ENCODE measurements around the gene RSPO4. TPM values are rescaled to one million over a fixed set of nuclear protein-coding genes. Genes with fewer than 3 reads are reported as not detected.

RSPO4 gene
- total RNA-seq, 2 donors from 2014 or later, result not detected

- Histone ChIP-seq H3K4me1 (no peaks in the 10 kb centered on the region), H3K36me3 (replicated peaks in 1 of 2; ENCODE audit: insufficient read depth in 1 of 2, low read depth in 2 of 2) (no peaks in the 10 kb centered on the region), H3K27ac (no peak overlapping the region), H3K27me3 (peaks cover 0 to 4% of the 10 kb centered on the region in 2 donors), H3K9me3 (no peaks in the 10 kb centered on the region), H3K4me3 (no peak overlapping the region)
- DNase-seq (no peak), ATAC-seq (no peak)
- no peak for TF ChIP-seq POLR2A (IDR thresholded peaks at IDR 0.05)
- TF ChIP-seq, protein P1, sequence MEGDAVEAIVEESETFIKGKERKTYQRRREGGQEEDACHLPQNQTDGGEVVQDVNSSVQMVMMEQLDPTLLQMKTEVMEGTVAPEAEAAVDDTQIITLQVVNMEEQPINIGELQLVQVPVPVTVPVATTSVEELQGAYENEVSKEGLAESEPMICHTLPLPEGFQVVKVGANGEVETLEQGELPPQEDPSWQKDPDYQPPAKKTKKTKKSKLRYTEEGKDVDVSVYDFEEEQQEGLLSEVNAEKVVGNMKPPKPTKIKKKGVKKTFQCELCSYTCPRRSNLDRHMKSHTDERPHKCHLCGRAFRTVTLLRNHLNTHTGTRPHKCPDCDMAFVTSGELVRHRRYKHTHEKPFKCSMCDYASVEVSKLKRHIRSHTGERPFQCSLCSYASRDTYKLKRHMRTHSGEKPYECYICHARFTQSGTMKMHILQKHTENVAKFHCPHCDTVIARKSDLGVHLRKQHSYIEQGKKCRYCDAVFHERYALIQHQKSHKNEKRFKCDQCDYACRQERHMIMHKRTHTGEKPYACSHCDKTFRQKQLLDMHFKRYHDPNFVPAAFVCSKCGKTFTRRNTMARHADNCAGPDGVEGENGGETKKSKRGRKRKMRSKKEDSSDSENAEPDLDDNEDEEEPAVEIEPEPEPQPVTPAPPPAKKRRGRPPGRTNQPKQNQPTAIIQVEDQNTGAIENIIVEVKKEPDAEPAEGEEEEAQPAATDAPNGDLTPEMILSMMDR (IDR thresholded peaks at IDR 0.05), result no peak
- intact Hi-C loops (cut with DNase I), result no loop called here
- WGBS, 2 donors, result 56 to 66% methylated on average over 4 to 8 of the region's 8 CpGs
These were observed 55.3 kb downstream of the RSPO4 start for GRCh38 chr20:946826-947225.

- Histone ChIP-seq H3K27me3 (peaks cover 0 to 4% of the 10 kb centered on the region in 2 donors), H3K36me3 (replicated peaks in 1 of 2; ENCODE audit: insufficient read depth in 1 of 2, low read depth in 2 of 2) (no peaks in the 10 kb centered on the region), H3K4me3 (no peak overlapping the region), H3K27ac (no peak overlapping the region), H3K9me3 (no peaks in the 10 kb centered on the region), H3K4me1 (no peaks in the 10 kb centered on the region)
- TF ChIP-seq, protein P1 (IDR thresholded peaks at IDR 0.05), result no peak
- TF ChIP-seq POLR2A (IDR thresholded peaks at IDR 0.05), result no peak
- no peak for DNase-seq
- intact Hi-C loops (cut with DNase I), result no loop called here
- ATAC-seq, result no peak
- 72 to 74% methylated on average over 11 to 13 of the region's 13 CpGs for WGBS, 2 donors
These were observed 56.3 kb downstream of the RSPO4 start for GRCh38 chr20:945841-946240.

DNA sequence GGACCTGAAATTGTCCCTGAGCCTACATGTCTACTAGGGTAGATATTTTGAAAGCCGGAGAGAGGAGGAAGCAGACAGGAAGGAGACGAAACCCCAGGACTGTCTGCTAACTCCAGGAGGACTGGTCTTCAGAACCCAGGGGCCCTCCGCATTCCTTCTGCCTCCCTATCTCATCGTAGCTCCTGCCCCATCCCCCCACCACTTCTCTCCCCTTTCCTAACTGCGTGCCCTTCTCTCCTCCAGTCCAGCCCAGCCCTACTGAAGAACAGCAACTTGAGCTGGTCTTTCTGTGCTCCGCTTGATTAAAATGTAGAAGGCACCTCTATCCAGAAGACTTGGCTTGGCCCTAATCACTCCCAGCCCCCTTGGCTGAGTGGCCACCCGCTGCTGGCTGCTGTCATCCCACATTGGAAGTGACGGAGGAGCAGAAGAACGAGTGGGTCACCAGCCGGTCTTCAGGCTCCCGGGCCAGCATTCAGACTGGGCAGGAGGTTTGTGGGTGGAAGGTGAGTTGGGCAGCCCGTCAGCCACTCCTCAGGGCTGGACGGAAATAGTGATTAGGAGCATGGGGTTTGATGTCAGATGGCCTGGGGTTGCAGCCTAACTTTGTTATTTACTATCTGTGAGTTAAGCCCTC is 57.2 kb downstream of the RSPO4 start:
- H3K27me3 ChIP-seq, result peaks cover 0 to 4% of the 10 kb centered on the region in 2 donors
- intact Hi-C loops (cut with DNase I), result no loop called here
- TF ChIP-seq, protein P1 (IDR thresholded peaks at IDR 0.05), result no peak
- no peak for TF ChIP-seq POLR2A (IDR thresholded peaks at IDR 0.05)
- no peaks in the 10 kb centered on the region for H3K36me3 ChIP-seq (replicated peaks in 1 of 2; ENCODE audit: insufficient read depth in 1 of 2, low read depth in 2 of 2)
- DNase-seq (no peak), ATAC-seq (no peak)
- no peaks in the 10 kb centered on the region for H3K9me3 ChIP-seq
- H3K4me3 ChIP-seq, result no peak overlapping the region
- no peak overlapping the region for H3K27ac ChIP-seq
- WGBS, 2 donors, result 62 to 66% methylated on average over 13 of the region's 13 CpGs
- no peaks in the 10 kb centered on the region for H3K4me1 ChIP-seq

DNA sequence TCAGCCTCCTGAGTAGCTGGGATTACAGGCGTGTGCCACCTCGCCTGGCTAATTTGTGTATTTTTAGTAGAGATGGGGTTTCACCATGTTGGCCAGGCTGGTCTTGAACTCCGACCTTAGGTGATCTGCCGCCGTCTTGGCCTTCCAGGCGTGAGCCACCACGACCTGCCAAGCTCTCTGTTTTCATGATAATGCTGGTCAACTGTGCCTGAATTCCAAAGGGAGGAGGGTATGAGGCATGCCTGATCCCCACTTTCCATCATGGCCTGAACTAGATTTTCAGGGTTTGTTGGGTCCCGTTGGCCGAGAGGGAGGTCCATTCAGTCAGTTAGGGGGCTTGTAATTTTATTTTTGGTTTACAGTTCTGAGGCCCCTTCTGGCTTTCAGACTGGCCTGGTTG is 58.0 kb downstream of the RSPO4 start:
- H3K9me3 ChIP-seq, result no peaks in the 10 kb centered on the region
- intact Hi-C loops (cut with DNase I), result no loop called here
- DNase-seq (no peak), ATAC-seq (no peak)
- H3K4me3 ChIP-seq, result no peak overlapping the region
- H3K4me1 ChIP-seq, result no peaks in the 10 kb centered on the region
- WGBS, 2 donors, result 76 to 78% methylated on average over 8 to 9 of the region's 9 CpGs
- no peak for TF ChIP-seq POLR2A (IDR thresholded peaks at IDR 0.05)
- TF ChIP-seq, protein P1 (IDR thresholded peaks at IDR 0.05), result no peak
- H3K27me3 ChIP-seq, result peaks cover 0 to 4% of the 10 kb centered on the region in 2 donors
- no peak overlapping the region for H3K27ac ChIP-seq
- no peaks in the 10 kb centered on the region for H3K36me3 ChIP-seq (replicated peaks in 1 of 2; ENCODE audit: insufficient read depth in 1 of 2, low read depth in 2 of 2)

GRCh38 chr20:942611-943010 is 59.5 kb downstream of the RSPO4 start:
- intact Hi-C loops (cut with DNase I), result no loop called here
- Histone ChIP-seq H3K4me3 (no peak overlapping the region), H3K27ac (no peak overlapping the region), H3K36me3 (replicated peaks in 1 of 2; ENCODE audit: insufficient read depth in 1 of 2, low read depth in 2 of 2) (no peaks in the 10 kb centered on the region), H3K4me1 (no peaks in the 10 kb centered on the region), H3K9me3 (no peaks in the 10 kb centered on the region), H3K27me3 (peaks cover 0 to 4% of the 10 kb centered on the region in 2 donors)
- WGBS, 2 donors, result 66 to 69% methylated on average over 7 of the region's 7 CpGs
- TF ChIP-seq POLR2A (IDR thresholded peaks at IDR 0.05), result no peak
- TF ChIP-seq, protein P1 (IDR thresholded peaks at IDR 0.05), result no peak
- DNase-seq, result no peak
- no peak for ATAC-seq

All from body of pancreas (tissue), 4 donors.